ENCODE measurements around the gene CLPTM1L.

The CLPTM1L gene

GRCh38 chr5:1268056-1268455 is 76.8 kb downstream of the CLPTM1L start:
- TF ChIP-seq JUND (IDR thresholded peaks at IDR 0.05; ENCODE audit: low read depth) = no peak
- in situ Hi-C loops (cut with HindIII; ENCODE audit: low pct_unique_long_range_greater_than_20kb, low sequenced_read_pairs) = no loop called here
- DNase-seq (ENCODE audit: low read depth in 1 of 2, low spot score in 1 of 2) = no peak
